GM12878 (cell line): ENCODE measurements around the gene MGLL.

ENCODE experiments used
- TF ChIP-seq, protein P1 (sequence below), 3 experiments: IDR thresholded peaks in 2 of 3; conservative IDR thresholded peaks in 1 of 3; 2 replicates each; pipeline ENCODE4 v1.5.1; 2011; ENCODE audit warnings: low read depth in 3 of 3, low read length in 3 of 3, mild to moderate bottlenecking in 3 of 3, control low read depth in 2 of 3, moderate library complexity in 2 of 3, inconsistent platforms in 1 of 3, mixed read lengths in 1 of 3; ENCODE audit not compliant: control insufficient read depth in 2 of 3, insufficient read depth in 1 of 3; ENCODE audit errors: extremely low read depth in 1 of 3
- TF ChIP-seq, protein P2 (sequence below): IDR thresholded peaks from 2 replicates; pipeline ENCODE4 v1.6.1; 2012; ENCODE audit warnings: mild to moderate bottlenecking, low read depth, low read length

DNA sequence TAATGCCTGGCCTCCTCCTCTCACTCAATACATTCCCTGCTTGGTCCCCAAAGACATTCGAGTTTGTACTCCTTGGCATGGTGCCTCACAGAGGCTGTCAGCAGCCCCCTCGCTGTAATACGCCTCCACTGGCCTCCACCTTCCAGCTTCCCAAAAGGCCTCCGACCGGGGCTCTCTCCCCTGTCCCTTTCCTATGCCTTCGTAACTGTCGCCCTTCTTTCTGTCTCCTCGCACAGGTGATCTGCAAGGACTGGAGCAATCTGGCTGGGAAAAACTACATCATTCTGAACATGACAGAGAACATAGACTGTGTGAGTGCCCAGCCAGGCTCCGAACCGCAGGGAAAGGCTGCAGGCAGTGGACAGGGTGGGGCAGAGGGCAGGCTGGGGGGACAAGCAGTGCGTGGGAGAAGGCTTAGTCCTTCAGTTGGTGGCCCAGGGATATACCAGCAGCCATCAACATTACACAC is 160.3 kb downstream of the MGLL start:
- TF ChIP-seq, protein P1, sequence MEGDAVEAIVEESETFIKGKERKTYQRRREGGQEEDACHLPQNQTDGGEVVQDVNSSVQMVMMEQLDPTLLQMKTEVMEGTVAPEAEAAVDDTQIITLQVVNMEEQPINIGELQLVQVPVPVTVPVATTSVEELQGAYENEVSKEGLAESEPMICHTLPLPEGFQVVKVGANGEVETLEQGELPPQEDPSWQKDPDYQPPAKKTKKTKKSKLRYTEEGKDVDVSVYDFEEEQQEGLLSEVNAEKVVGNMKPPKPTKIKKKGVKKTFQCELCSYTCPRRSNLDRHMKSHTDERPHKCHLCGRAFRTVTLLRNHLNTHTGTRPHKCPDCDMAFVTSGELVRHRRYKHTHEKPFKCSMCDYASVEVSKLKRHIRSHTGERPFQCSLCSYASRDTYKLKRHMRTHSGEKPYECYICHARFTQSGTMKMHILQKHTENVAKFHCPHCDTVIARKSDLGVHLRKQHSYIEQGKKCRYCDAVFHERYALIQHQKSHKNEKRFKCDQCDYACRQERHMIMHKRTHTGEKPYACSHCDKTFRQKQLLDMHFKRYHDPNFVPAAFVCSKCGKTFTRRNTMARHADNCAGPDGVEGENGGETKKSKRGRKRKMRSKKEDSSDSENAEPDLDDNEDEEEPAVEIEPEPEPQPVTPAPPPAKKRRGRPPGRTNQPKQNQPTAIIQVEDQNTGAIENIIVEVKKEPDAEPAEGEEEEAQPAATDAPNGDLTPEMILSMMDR (IDR thresholded peaks at IDR 0.05 in 2 of 3, conservative IDR thresholded peaks at IDR 0.05 in 1 of 3; ENCODE audit: control insufficient read depth in 2 of 3, extremely low read depth in 1 of 3, insufficient read depth in 1 of 3, low read depth in 3 of 3, low read length in 3 of 3): no peak
- TF ChIP-seq, protein P2, sequence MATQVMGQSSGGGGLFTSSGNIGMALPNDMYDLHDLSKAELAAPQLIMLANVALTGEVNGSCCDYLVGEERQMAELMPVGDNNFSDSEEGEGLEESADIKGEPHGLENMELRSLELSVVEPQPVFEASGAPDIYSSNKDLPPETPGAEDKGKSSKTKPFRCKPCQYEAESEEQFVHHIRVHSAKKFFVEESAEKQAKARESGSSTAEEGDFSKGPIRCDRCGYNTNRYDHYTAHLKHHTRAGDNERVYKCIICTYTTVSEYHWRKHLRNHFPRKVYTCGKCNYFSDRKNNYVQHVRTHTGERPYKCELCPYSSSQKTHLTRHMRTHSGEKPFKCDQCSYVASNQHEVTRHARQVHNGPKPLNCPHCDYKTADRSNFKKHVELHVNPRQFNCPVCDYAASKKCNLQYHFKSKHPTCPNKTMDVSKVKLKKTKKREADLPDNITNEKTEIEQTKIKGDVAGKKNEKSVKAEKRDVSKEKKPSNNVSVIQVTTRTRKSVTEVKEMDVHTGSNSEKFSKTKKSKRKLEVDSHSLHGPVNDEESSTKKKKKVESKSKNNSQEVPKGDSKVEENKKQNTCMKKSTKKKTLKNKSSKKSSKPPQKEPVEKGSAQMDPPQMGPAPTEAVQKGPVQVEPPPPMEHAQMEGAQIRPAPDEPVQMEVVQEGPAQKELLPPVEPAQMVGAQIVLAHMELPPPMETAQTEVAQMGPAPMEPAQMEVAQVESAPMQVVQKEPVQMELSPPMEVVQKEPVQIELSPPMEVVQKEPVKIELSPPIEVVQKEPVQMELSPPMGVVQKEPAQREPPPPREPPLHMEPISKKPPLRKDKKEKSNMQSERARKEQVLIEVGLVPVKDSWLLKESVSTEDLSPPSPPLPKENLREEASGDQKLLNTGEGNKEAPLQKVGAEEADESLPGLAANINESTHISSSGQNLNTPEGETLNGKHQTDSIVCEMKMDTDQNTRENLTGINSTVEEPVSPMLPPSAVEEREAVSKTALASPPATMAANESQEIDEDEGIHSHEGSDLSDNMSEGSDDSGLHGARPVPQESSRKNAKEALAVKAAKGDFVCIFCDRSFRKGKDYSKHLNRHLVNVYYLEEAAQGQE: no peak
